Jurkat, Clone E6-1 (cell line): ENCODE results near the gene HS1BP3. TPM values are rescaled to one million over a fixed set of nuclear protein-coding genes. Genes with fewer than 3 reads are reported as not detected.

ENCODE experiments used
- DNase-seq: peaks from one replicate; pipeline ENCODE4 v3.0.0-alpha.2; 2011; ENCODE audit warnings: low read depth, low spot score
- H3K4me3 ChIP-seq: 2 replicates; pipeline ENCODE4 v1.5.1; 2011; ENCODE audit warnings: mild to moderate bottlenecking, low read length, control low read depth, moderate library complexity
- polyA plus RNA-seq: library from polyadenylated mRNA; unstranded; fragments of >200 nt; gene quantifications from one replicate; pipeline ENCODE4 v1.2.1, GENCODE V29; 2012; ENCODE audit warnings: missing spikeins; ENCODE audit not compliant: insufficient read length, insufficient read depth

The HS1BP3 gene
- polyA plus RNA-seq: 13.3 TPM

GRCh38 chr2:20650877-20651730 lies at the start of gene HS1BP3:
Gene HS1BP3 (minus strand): TSS chr2:20651098. CDS start chr2:20651063, 35 bp downstream.
- peak; percentile 67 for DNase-seq
- H3K4me3 ChIP-seq: peak within 1 kb of the TSS; percentile 81

- DNase-seq: no peak
- no peak overlapping the region for H3K4me3 ChIP-seq
Observed at GRCh38 chr2:20698916-20699613, 48.2 kb upstream of the HS1BP3 start.

- no peak for DNase-seq
Observed at GRCh38 chr2:20697322-20697934, 46.5 kb upstream of the HS1BP3 start.

GRCh38 chr2:20696366-20696765 lies 45.5 kb upstream of the HS1BP3 start:
- DNase-seq: no peak
- no peak overlapping the region for H3K4me3 ChIP-seq

More at GRCh38 chr2:20697322-20697934, 46.5 kb upstream of the HS1BP3 start:
- no peak overlapping the region for H3K4me3 ChIP-seq

GRCh38 chr2:20693317-20693716 lies 42.4 kb upstream of the HS1BP3 start:
- H3K4me3 ChIP-seq: no peak overlapping the region
- DNase-seq: no peak

- no peak overlapping the region for H3K4me3 ChIP-seq
- no peak for DNase-seq
Observed at GRCh38 chr2:20692081-20692480, 41.2 kb upstream of the HS1BP3 start.

- DNase-seq: no peak
Observed at GRCh38 chr2:20691076-20691734, 40.3 kb upstream of the HS1BP3 start.

GRCh38 chr2:20689428-20690264 lies 38.7 kb upstream of the HS1BP3 start:
- no peak overlapping the region for H3K4me3 ChIP-seq
- DNase-seq: no peak

More at GRCh38 chr2:20691076-20691734, 40.3 kb upstream of the HS1BP3 start:
- H3K4me3 ChIP-seq: no peak overlapping the region

GRCh38 chr2:20687260-20687832 lies 36.4 kb upstream of the HS1BP3 start:
- no peak overlapping the region for H3K4me3 ChIP-seq
- DNase-seq: no peak

- H3K4me3 ChIP-seq: no peak overlapping the region
- no peak for DNase-seq
Observed at GRCh38 chr2:20684581-20685063, 33.7 kb upstream of the HS1BP3 start.

GRCh38 chr2:20682167-20682920 lies 31.4 kb upstream of the HS1BP3 start:
- no peak overlapping the region for H3K4me3 ChIP-seq
- no peak for DNase-seq

GRCh38 chr2:20680744-20681375 lies 30.0 kb upstream of the HS1BP3 start:
- no peak for DNase-seq
- no peak overlapping the region for H3K4me3 ChIP-seq

GRCh38 chr2:20678780-20679179 lies 27.9 kb upstream of the HS1BP3 start:
- no peak for DNase-seq
- no peak overlapping the region for H3K4me3 ChIP-seq

GRCh38 chr2:20678086-20678395 lies 27.1 kb upstream of the HS1BP3 start:
- H3K4me3 ChIP-seq: no peak overlapping the region
- DNase-seq: no peak

- H3K4me3 ChIP-seq: no peak overlapping the region
- no peak for DNase-seq
Observed at GRCh38 chr2:20677301-20678085, 26.6 kb upstream of the HS1BP3 start.
